B cell (primary cell): ENCODE data around the gene ABHD14A. TPM values are rescaled to one million over a fixed set of nuclear protein-coding genes. Genes with fewer than 3 reads are reported as not detected.

Experiments used
- ATAC-seq: fragments of 200-7000 bp; cut with Tn5 transposase; one replicate; pipeline ENCODE4 v1.10.0; 2021; ENCODE audit warnings: low read depth, mild to moderate bottlenecking, moderate number of reproducible peaks, moderate library complexity
- CTCF ChIA-PET: fragments of 350-600 bp; sonication (Branson Sonifier 250); formaldehyde crosslinking; loops from one replicate; lab custom pipeline; 2021; ENCODE audit warnings: antibody characterized with exemption, inconsistent platforms; lab: Charles Lee
- POLR2A ChIA-PET: fragments of 350-600 bp; sonication (Branson Sonifier 250); formaldehyde crosslinking; loops from one replicate; lab custom pipeline; 2021; ENCODE audit warnings: antibody characterized with exemption; lab: Charles Lee
- DNase-seq: peaks from one replicate; pipeline ENCODE4 v3.0.0; 2013
- H2AFZ ChIP-seq: 2 replicates; pipeline ENCODE4 v1.6.1; 2012; ENCODE audit warnings: mild to moderate bottlenecking, low read depth, low read length; ENCODE audit not compliant: insufficient read depth, poor library complexity, severe bottlenecking
- H3K27ac ChIP-seq, 2 donors: 1 replicate in 1 of 2; 2 replicates in 1 of 2; pipeline ENCODE4 v1.5.1; 2012 to 2013; ENCODE audit warnings: low read length in 2 of 2, mild to moderate bottlenecking in 2 of 2, moderate library complexity in 1 of 2
- H3K27me3 ChIP-seq, 4 experiments: fragments of 200-600 bp in 1 of 4; sonication (generic) in 1 of 4; replicated peaks in 1 of 4; 1 replicate in 2 of 4; 2 replicates in 2 of 4; pipeline versions ENCODE4 v1.6.1 to v1.7.0; 2013 to 2016; ENCODE audit warnings: low read length in 3 of 4, mild to moderate bottlenecking in 2 of 4, mixed read lengths in 1 of 4, moderate library complexity in 1 of 4; ENCODE audit not compliant: insufficient read depth in 4 of 4, control insufficient read depth in 3 of 4; ENCODE audit errors: control extremely low read depth in 1 of 4
- H3K36me3 ChIP-seq, 2 experiments: replicated peaks in 1 of 2; 1 replicate in 1 of 2; 2 replicates in 1 of 2; pipeline versions ENCODE4 v1.6.1 to v1.7.1; 2013; ENCODE audit warnings: low read length in 1 of 2; ENCODE audit not compliant: insufficient read depth in 2 of 2, control insufficient read depth in 1 of 2; ENCODE audit errors: control extremely low read depth in 1 of 2, extremely low read depth in 1 of 2
- H3K4me1 ChIP-seq, 2 donors: fragments of 200-600 bp in 1 of 2; sonication (generic) in 1 of 2; 1 replicate in 1 of 2; 2 replicates in 1 of 2; pipeline versions ENCODE4 v1.5.1 to v1.6.1; 2013 to 2017; ENCODE audit warnings: low read length in 2 of 2; ENCODE audit not compliant: control insufficient read depth in 2 of 2, insufficient read depth in 2 of 2
- H3K4me2 ChIP-seq: replicated peaks from 2 replicates; pipeline ENCODE3; 2012; ENCODE audit warnings: mild to moderate bottlenecking, low read depth, low read length; ENCODE audit not compliant: poor library complexity, severe bottlenecking
- H3K4me3 ChIP-seq, 5 experiments: fragments of 200-600 bp in 1 of 5; sonication (generic) in 1 of 5; 1 replicate in 3 of 5; 2 replicates in 2 of 5; pipeline versions ENCODE4 v1.5.1 to v1.7.0; 2011 to 2016; ENCODE audit warnings: low read length in 4 of 5, mild to moderate bottlenecking in 4 of 5, low read depth in 2 of 5, control low read depth in 1 of 5, moderate library complexity in 1 of 5; ENCODE audit not compliant: insufficient read depth in 1 of 5; ENCODE audit errors: control extremely low read depth in 1 of 5, extremely low read depth in 1 of 5
- H3K79me2 ChIP-seq: fragments of 200-600 bp; sonication (generic); one replicate; pipeline ENCODE4 v1.6.0; 2016; ENCODE audit warnings: low read length; ENCODE audit not compliant: control insufficient read depth, insufficient read depth
- H3K9ac ChIP-seq: fragments of 200-600 bp; sonication (generic); 2 replicates; pipeline ENCODE4 v1.6.1; 2017; ENCODE audit warnings: mild to moderate bottlenecking, low read length, moderate library complexity
- H3K9me3 ChIP-seq, 3 donors: one replicate each; pipeline versions ENCODE4 v1.6.1 to v1.7.1; 2013; ENCODE audit warnings: low read length in 2 of 3; ENCODE audit not compliant: control insufficient read depth in 2 of 3, insufficient read depth in 1 of 3; ENCODE audit errors: control extremely low read depth in 1 of 3
- H4K20me1 ChIP-seq: 2 replicates; pipeline ENCODE4 v1.6.0; 2012; ENCODE audit warnings: mild to moderate bottlenecking, low read length; ENCODE audit not compliant: insufficient read depth, control insufficient read depth, poor library complexity, severe bottlenecking
- H3K27ac Mint-ChIP-seq: one replicate; pipeline ENCODE4 v1.8.0; 2021; ENCODE audit warnings: mixed read lengths
- H3K27me3 Mint-ChIP-seq: one replicate; pipeline ENCODE4 v1.8.0; 2021; ENCODE audit warnings: mixed read lengths
- H3K4me1 Mint-ChIP-seq: one replicate; pipeline ENCODE4 v1.8.0; 2021; ENCODE audit warnings: mixed read lengths
- H3K4me3 Mint-ChIP-seq: one replicate; pipeline ENCODE4 v1.8.0; 2021; ENCODE audit warnings: mixed read lengths
- H3K9me3 Mint-ChIP-seq: one replicate; pipeline ENCODE4 v1.8.0; 2022; ENCODE audit warnings: mixed read lengths; ENCODE audit not compliant: insufficient read depth
- CTCF ChIP-seq: fragments of 200-600 bp; IDR thresholded peaks from one replicate; pipeline ENCODE4 v1.8.0; 2022; ENCODE audit warnings: antibody characterized with exemption, mild to moderate bottlenecking
- EZH2 ChIP-seq: IDR thresholded peaks from 2 replicates; pipeline ENCODE4 v1.6.1; 2012; ENCODE audit warnings: borderline replicate concordance, low read depth, mild to moderate bottlenecking, moderate library complexity, low read length; ENCODE audit not compliant: insufficient read depth, poor library complexity, severe bottlenecking
- WGBS: methylation state at CpG from one replicate; pipeline ENCODE4 v1.1.5; 2013; ENCODE audit warnings: missing lambda C conversion rate; ENCODE audit not compliant: insufficient coverage; 5-methylcytosine and 5-hydroxymethylcytosine counted together
- intact Hi-C: fragments of 100-400 bp; cut with micrococcal nuclease; formaldehyde crosslinking; loops from one replicate; pipeline ENCODE4 v1.10.0; 2022
- polyA plus RNA-seq: library from polyadenylated mRNA; depleted of rRNA; stranded (reverse); fragments of >200 nt; gene quantifications from 2 replicates; pipeline ENCODE4 v1.2.3, GENCODE V29; 2012
- total RNA-seq, 2 donors: library from RNA; stranded (reverse); fragments of 120-200 nt in 1 of 2; gene quantifications; 1 replicate in 1 of 2; 2 replicates in 1 of 2; pipeline versions ENCODE4 v1.2.3 to v1.2.4, GENCODE V29; 2013 to 2022

Gene ABHD14A
- total and polyA plus RNA-seq, 2 donors (not counting 1 experiment from before 2014, with no cell fraction given): 11.9 to 28.8 TPM

- Histone ChIP-seq H3K4me2 (no peak overlapping the region), H3K9me3 (peaks cover 0 to 6% (median 0%) of the 10 kb centered on the region in 3 donors), H3K4me1 (peaks cover 7 to 10% of the 10 kb centered on the region in 2 donors), H3K79me2 (no peaks in the 10 kb centered on the region), H2AFZ (no peak overlapping the region), H3K27me3 (peaks cover 0 to 27% (median 15%) of the 10 kb centered on the region in 4 experiments), H3K27ac (no peak overlapping the region), H3K4me3 (no peak overlapping the region), H3K36me3 (no peaks in the 10 kb centered on the region), H3K9ac (no peak overlapping the region), H4K20me1 (no peaks in the 10 kb centered on the region)
- intact Hi-C loops: no loop called here
- 95% methylated on average over 12 of the region's 15 CpGs for WGBS
- no peaks in the 10 kb centered on the region for H3K9me3 Mint-ChIP-seq
- no peak for ATAC-seq
- no peak for DNase-seq
- no peak overlapping the region for H3K4me3 Mint-ChIP-seq
- H3K27ac Mint-ChIP-seq: no peak overlapping the region
- H3K4me1 Mint-ChIP-seq: peaks cover 5% of the 10 kb centered on the region
- peaks cover 14% of the 10 kb centered on the region for H3K27me3 Mint-ChIP-seq
- TF ChIP-seq EZH2: no peak
- TF ChIP-seq CTCF: no peak
- POLR2A ChIA-PET: interaction anchor here (0.8 kb wide), 1 partner anchor 16 kb away, joined by 7 read pairs; the partner anchor contains the start of gene ABHD14B
- CTCF ChIA-PET: interaction anchor here (1.3 kb wide), 1 partner anchor 16 kb away, joined by 4 read pairs; the partner anchor contains the start of gene ABHD14B
These were observed 17.2 kb upstream of the ABHD14A start for GRCh38 chr3:51957520-51958205.
